RWPE2 (cell line): ENCODE results near the gene FYTTD1.

Source experiments
- ATAC-seq: fragments of 200-7000 bp; cut with Tn5 transposase; 3 replicates; pipeline ENCODE4 v1.9.1; 2021; ENCODE audit warnings: low read depth
- DNase-seq: peaks from one replicate; pipeline ENCODE4 v3.0.0-alpha.2; 2020; ENCODE audit warnings: low spot score
- H3K27ac ChIP-seq: fragments of 450-650 bp; 2 replicates; pipeline ENCODE4 v1.5.1; 2017; ENCODE audit warnings: mild to moderate bottlenecking; ENCODE audit not compliant: poor library complexity, severe bottlenecking
- H3K27me3 ChIP-seq: fragments of 250-450 bp; sonication (Bioruptor Pico); 2 replicates; pipeline ENCODE4 v1.5.1; 2021; ENCODE audit warnings: mild to moderate bottlenecking, moderate library complexity; ENCODE audit not compliant: insufficient read depth, poor library complexity, severe bottlenecking
- H3K36me3 ChIP-seq: fragments of 250-450 bp; sonication (Bioruptor Pico); 2 replicates; pipeline ENCODE4 v1.5.1; 2020; ENCODE audit warnings: low read depth, mild to moderate bottlenecking, moderate library complexity
- H3K4me1 ChIP-seq: fragments of 250-450 bp; sonication (Bioruptor Pico); 2 replicates; pipeline ENCODE4 v1.5.1; 2021; ENCODE audit warnings: mild to moderate bottlenecking, moderate library complexity; ENCODE audit not compliant: insufficient read depth, poor library complexity, severe bottlenecking
- H3K4me3 ChIP-seq: fragments of 250-450 bp; sonication (Bioruptor Pico); 2 replicates; pipeline ENCODE4 v1.5.1; 2021; ENCODE audit warnings: mild to moderate bottlenecking, moderate library complexity; ENCODE audit not compliant: severe bottlenecking
- H3K9me3 ChIP-seq: fragments of 250-450 bp; sonication (Bioruptor Pico); 2 replicates; pipeline ENCODE4 v1.5.1; 2021; ENCODE audit warnings: mild to moderate bottlenecking, moderate library complexity; ENCODE audit not compliant: severe bottlenecking
- CTCF ChIP-seq: fragments of 450-650 bp; IDR thresholded peaks from one replicate; pipeline ENCODE4 v1.5.1; 2017; ENCODE audit warnings: mild to moderate bottlenecking, moderate library complexity; ENCODE audit not compliant: poor library complexity, severe bottlenecking

The FYTTD1 gene

GRCh38 chr3:197793247-197793646 lies 43.6 kb downstream of the FYTTD1 start:
- DNase-seq = no peak
- H3K9me3 ChIP-seq = no peaks in the 10 kb centered on the region
- peaks cover 29% of the 10 kb centered on the region for H3K4me1 ChIP-seq
- no peak for TF ChIP-seq CTCF
- peak overlapping the region; percentile 29 for H3K27ac ChIP-seq
- ATAC-seq = peak; percentile 65
- no peaks in the 10 kb centered on the region for H3K27me3 ChIP-seq
- H3K4me3 ChIP-seq = no peak overlapping the region
- H3K36me3 ChIP-seq = no peaks in the 10 kb centered on the region

GRCh38 chr3:197794115-197794514 lies 44.4 kb downstream of the FYTTD1 start:
- ATAC-seq = no peak
- no peak overlapping the region for H3K4me3 ChIP-seq
- peaks cover 29% of the 10 kb centered on the region for H3K4me1 ChIP-seq
- DNase-seq = no peak
- peak overlapping the region; percentile 50 for H3K27ac ChIP-seq
- no peaks in the 10 kb centered on the region for H3K9me3 ChIP-seq
- no peaks in the 10 kb centered on the region for H3K27me3 ChIP-seq
- no peak for TF ChIP-seq CTCF
- no peaks in the 10 kb centered on the region for H3K36me3 ChIP-seq

- DNase-seq = peak; percentile 58
- peak overlapping the region; percentile 50 for H3K27ac ChIP-seq
- ATAC-seq = peak; percentile 74
Measured at GRCh38 chr3:197795200-197795599, 45.5 kb downstream of the FYTTD1 start.

GRCh38 chr3:197796087-197796486 lies 46.4 kb downstream of the FYTTD1 start:
- ATAC-seq = no peak
- no peak for TF ChIP-seq CTCF
- Histone ChIP-seq H3K36me3 (no peaks in the 10 kb centered on the region), H3K9me3 (no peaks in the 10 kb centered on the region), H3K4me3 (no peak overlapping the region), H3K4me1 (peaks cover 29% of the 10 kb centered on the region), H3K27ac (peak overlapping the region; percentile 50), H3K27me3 (no peaks in the 10 kb centered on the region)
- DNase-seq = no peak

More at GRCh38 chr3:197795200-197795599, 45.5 kb downstream of the FYTTD1 start:
- no peak for TF ChIP-seq CTCF
- Histone ChIP-seq H3K36me3 (no peaks in the 10 kb centered on the region), H3K4me1 (peaks cover 29% of the 10 kb centered on the region), H3K9me3 (no peaks in the 10 kb centered on the region), H3K4me3 (no peak overlapping the region), H3K27me3 (no peaks in the 10 kb centered on the region)

GRCh38 chr3:197798863-197799262 lies 49.2 kb downstream of the FYTTD1 start:
- Histone ChIP-seq H3K9me3 (peaks cover 3% of the 10 kb centered on the region), H3K4me1 (peaks cover 18% of the 10 kb centered on the region), H3K27me3 (no peaks in the 10 kb centered on the region), H3K4me3 (no peak overlapping the region), H3K36me3 (no peaks in the 10 kb centered on the region), H3K27ac (no peak overlapping the region)
- DNase-seq (no peak), ATAC-seq (no peak)
- TF ChIP-seq CTCF = no peak
